HCT116 (cell line): Measurements from ENCODE around the gene LRCH1. TPM values are rescaled to one million over a fixed set of nuclear protein-coding genes. Genes with fewer than 3 reads are reported as not detected.

Experiments
- ATAC-seq: fragments of 200-7000 bp; cut with Tn5 transposase; 2 replicates; pipeline ENCODE4 v1.9.1; 2020; ENCODE audit warnings: mild to moderate bottlenecking, moderate library complexity
- BruUV-seq: library from RNA; stranded (reverse); fragments of 400-500 nt; replicated peaks from 2 replicates; lab custom pipeline; 2021; lab: Mats Ljungman, UMichigan
- CTCF ChIA-PET: fragments of 300-600 bp; sonication (Branson Sonifier 250); formaldehyde crosslinking; loops from one replicate; lab custom pipeline; 2021; ENCODE audit warnings: antibody characterized with exemption; lab: Charles Lee
- POLR2A ChIA-PET: fragments of 300-600, 350-600 bp; sonication (Branson Sonifier 250); formaldehyde crosslinking; loops from one replicate; lab custom pipeline; 2021; ENCODE audit warnings: antibody characterized with exemption; lab: Charles Lee
- RAD21 ChIA-PET, 2 experiments: fragments of 300-600 bp; sonication (Branson Sonifier 250); formaldehyde crosslinking; loops; one replicate each; lab custom pipeline; 2023; ENCODE audit warnings: low total read pairs in 2 of 2; ENCODE audit not compliant: uncharacterized antibody in 2 of 2, unreplicated experiment in 2 of 2, low non-redundant PET in 1 of 2; lab: Charles Lee
- DNase-seq: peaks from one replicate; pipeline ENCODE4 v3.0.0-alpha.2; 2010; ENCODE audit warnings: low read depth, low spot score
- H2AFZ ChIP-seq: fragments of 200-600 bp; shearing (Covaris generic), sonication (generic); 2 replicates; pipeline ENCODE4 v1.6.1; 2017; ENCODE audit warnings: low read depth, mixed run types, mixed read lengths, antibody characterized with exemption, low read length; ENCODE audit not compliant: poor library complexity, severe bottlenecking
- H3K27ac ChIP-seq: 2 replicates; pipeline ENCODE4 v1.5.1; 2012; ENCODE audit warnings: low read depth, low read length
- H3K27me3 ChIP-seq: fragments of 200-600 bp; sonication (generic); 2 replicates; pipeline ENCODE4 v1.6.1; 2016; ENCODE audit warnings: mixed run types, low read length, mixed read lengths; ENCODE audit not compliant: insufficient read depth
- H3K36me3 ChIP-seq, 2 experiments: fragments of 200-500 bp in 1 of 2; fragments of 200-600 bp in 1 of 2; sonication (Bioruptor generic) in 1 of 2; sonication (generic) in 1 of 2; 2 replicates each; pipeline versions ENCODE4 v1.5.1 to v1.6.1; 2014 to 2016; ENCODE audit warnings: low read length in 2 of 2, inconsistent platforms in 1 of 2, mixed read lengths in 1 of 2, mixed run types in 1 of 2; ENCODE audit not compliant: insufficient read depth in 2 of 2, control insufficient read depth in 1 of 2
- H3K4me1 ChIP-seq, 2 experiments: fragments of 200-600 bp in 1 of 2; sonication (generic) in 1 of 2; 2 replicates each; pipeline versions ENCODE4 v1.5.1 to v1.6.1; 2012 to 2017; ENCODE audit warnings: low read length in 2 of 2, inconsistent platforms in 1 of 2, mild to moderate bottlenecking in 1 of 2, mixed read lengths in 1 of 2, mixed run types in 1 of 2, moderate library complexity in 1 of 2; ENCODE audit not compliant: insufficient read depth in 2 of 2, control insufficient read depth in 1 of 2
- H3K4me2 ChIP-seq: fragments of 200-600 bp; sonication (generic); 2 replicates; pipeline ENCODE4 v1.6.1; 2017; ENCODE audit warnings: mixed run types, low read length, mixed read lengths
- H3K4me3 ChIP-seq, 2 experiments: fragments of 200-600 bp in 1 of 2; sonication (generic) in 1 of 2; replicated peaks in 1 of 2; 2 replicates each; pipeline ENCODE4 v1.5.1; 2011 to 2016; ENCODE audit warnings: low read length in 2 of 2, control low read depth in 1 of 2, low read depth in 1 of 2, mild to moderate bottlenecking in 1 of 2, mixed read lengths in 1 of 2, mixed run types in 1 of 2
- H3K79me2 ChIP-seq: fragments of 200-600 bp; sonication (generic); 2 replicates; pipeline ENCODE4 v1.6.1; 2017; ENCODE audit warnings: mild to moderate bottlenecking, mixed run types, low read length, moderate library complexity, mixed read lengths; ENCODE audit not compliant: insufficient read depth
- H3K9ac ChIP-seq: fragments of 200-600 bp; sonication (generic); 2 replicates; pipeline ENCODE4 v1.6.1; 2016; ENCODE audit warnings: low read length, mixed read lengths
- H3K9me2 ChIP-seq: fragments of 200-600 bp; sonication (generic), shearing (Covaris generic); 2 replicates; pipeline ENCODE4 v1.6.1; 2017; ENCODE audit warnings: mixed run types, mild to moderate bottlenecking, moderate library complexity; ENCODE audit not compliant: insufficient read depth
- H3K9me3 ChIP-seq, 2 experiments: fragments of 200-500 bp in 1 of 2; fragments of 200-600 bp in 1 of 2; sonication (Bioruptor generic) in 1 of 2; sonication (generic) in 1 of 2; 2 replicates each; pipeline ENCODE4 v1.6.1; 2014 to 2017; ENCODE audit warnings: low read length in 2 of 2, mixed read lengths in 2 of 2, inconsistent platforms in 1 of 2, low read depth in 1 of 2, mild to moderate bottlenecking in 1 of 2, mixed run types in 1 of 2, moderate library complexity in 1 of 2; ENCODE audit not compliant: control insufficient read depth in 1 of 2, insufficient read depth in 1 of 2
- H4K20me1 ChIP-seq: fragments of 200-600 bp; sonication (generic), shearing (Covaris generic); 2 replicates; pipeline ENCODE4 v1.6.1; 2017; ENCODE audit warnings: mixed run types, mild to moderate bottlenecking, moderate library complexity; ENCODE audit not compliant: insufficient read depth
- CEBPB ChIP-seq: IDR thresholded peaks from 2 replicates; pipeline ENCODE4 v1.6.1; 2012; ENCODE audit warnings: low read depth
- CTCF ChIP-seq, 3 experiments: fragments of 200-600 bp in 1 of 3; sonication (generic) in 1 of 3; IDR thresholded peaks in 2 of 3; conservative IDR thresholded peaks in 1 of 3; 2 replicates each; pipeline ENCODE4 v1.5.1; 2012 to 2017; ENCODE audit warnings: low read depth in 2 of 3, low read length in 2 of 3, antibody characterized with exemption in 1 of 3, borderline replicate concordance in 1 of 3, control low read depth in 1 of 3, mild to moderate bottlenecking in 1 of 3, mixed read lengths in 1 of 3, mixed run types in 1 of 3, moderate library complexity in 1 of 3; ENCODE audit not compliant: insufficient read depth in 1 of 3
- JUND ChIP-seq: IDR thresholded peaks from 2 replicates; pipeline ENCODE4 v1.6.1; 2012
- SRF ChIP-seq: IDR thresholded peaks from 2 replicates; pipeline ENCODE4 v1.6.1; 2012; ENCODE audit warnings: low read depth
- intact Hi-C: fragments of 100-400 bp; cut with micrococcal nuclease; formaldehyde crosslinking; loops from 2 replicates; pipeline ENCODE4 v1.10.0; 2022
- total RNA-seq: library from RNA; stranded (reverse); gene quantifications from one replicate; pipeline ENCODE4 v1.2.1, GENCODE V29; 2021; ENCODE audit not compliant: unreplicated experiment
- TF ChIP-seq, protein P1 (sequence below): IDR thresholded peaks from 2 replicates; pipeline ENCODE4 v1.6.1; 2011; ENCODE audit warnings: mild to moderate bottlenecking, low read length, moderate library complexity; ENCODE audit not compliant: insufficient replicate concordance; ENCODE audit errors: extremely low read depth

The LRCH1 gene
- total RNA-seq, 1 experiment from 2014 or later, result 15.6 TPM

DNA sequence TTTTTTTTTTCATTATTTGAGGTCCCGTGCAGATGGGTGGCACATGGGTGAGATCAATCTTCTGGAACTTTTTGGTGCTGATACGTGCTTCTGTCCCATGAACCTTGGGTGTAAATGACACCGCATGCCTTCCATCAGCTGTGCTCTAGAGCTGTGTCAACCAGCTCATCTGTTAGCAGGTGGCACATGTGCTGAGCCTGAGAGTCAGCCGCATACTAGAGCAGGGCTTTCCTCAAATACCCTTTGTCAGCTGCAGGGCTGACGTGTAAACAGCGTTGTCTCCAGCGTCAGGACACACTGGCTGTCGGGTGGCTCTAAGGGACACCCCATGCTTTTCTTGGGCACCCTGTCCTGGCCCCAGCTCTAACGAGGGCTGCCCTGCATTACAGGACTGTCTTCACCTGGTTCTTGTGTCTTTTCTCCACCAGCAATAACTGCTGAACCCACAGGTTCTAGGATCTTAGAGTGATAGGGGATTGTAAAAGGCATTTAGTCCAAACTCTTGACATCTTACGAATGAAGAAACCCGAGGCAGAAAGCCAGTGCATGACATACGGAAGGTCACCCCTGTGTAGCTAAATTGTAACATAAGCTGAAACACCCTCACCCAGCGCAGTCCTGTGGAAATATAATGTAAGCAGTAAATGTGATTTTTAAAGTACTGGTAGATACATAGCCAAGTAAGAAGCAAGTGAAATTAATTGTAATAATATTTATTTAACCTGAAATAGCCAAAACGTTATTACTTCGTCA lies 119.5 kb downstream of the LRCH1 start:
- H3K79me2 ChIP-seq, result peaks cover 15% of the 10 kb centered on the region; the same call in 1 of the 2 replicates
- ChIA-PET RAD21 (no interaction called here), CTCF (no interaction called here), POLR2A (no interaction called here)
- ATAC-seq (no peak), DNase-seq (no peak)
- no peak overlapping the region for H3K27ac ChIP-seq
- H3K4me2 ChIP-seq, result no peak overlapping the region
- H3K36me3 ChIP-seq, result no peaks in the 10 kb centered on the region
- H3K9ac ChIP-seq, result no peak overlapping the region
- no peaks in the 10 kb centered on the region; the same call in 1 of the 2 replicates for H4K20me1 ChIP-seq
- H2AFZ ChIP-seq, result no peak overlapping the region
- no peak overlapping the region for H3K4me3 ChIP-seq
- H3K4me1 ChIP-seq, result no peaks in the 10 kb centered on the region
- H3K9me3 ChIP-seq, result no peaks in the 10 kb centered on the region
- H3K27me3 ChIP-seq, result no peaks in the 10 kb centered on the region
- no TSS peak for BruUV-seq
- no peak for TF ChIP-seq CEBPB
- TF ChIP-seq JUND, result no peak
- no peak for TF ChIP-seq SRF
- no peak for TF ChIP-seq CTCF (IDR thresholded peaks at IDR 0.05 in 2 of 3, conservative IDR thresholded peaks at IDR 0.05 in 1 of 3; ENCODE audit: borderline replicate concordance in 1 of 3, insufficient read depth in 1 of 3, low read depth in 2 of 3, low read length in 2 of 3)
- TF ChIP-seq, protein P1, sequence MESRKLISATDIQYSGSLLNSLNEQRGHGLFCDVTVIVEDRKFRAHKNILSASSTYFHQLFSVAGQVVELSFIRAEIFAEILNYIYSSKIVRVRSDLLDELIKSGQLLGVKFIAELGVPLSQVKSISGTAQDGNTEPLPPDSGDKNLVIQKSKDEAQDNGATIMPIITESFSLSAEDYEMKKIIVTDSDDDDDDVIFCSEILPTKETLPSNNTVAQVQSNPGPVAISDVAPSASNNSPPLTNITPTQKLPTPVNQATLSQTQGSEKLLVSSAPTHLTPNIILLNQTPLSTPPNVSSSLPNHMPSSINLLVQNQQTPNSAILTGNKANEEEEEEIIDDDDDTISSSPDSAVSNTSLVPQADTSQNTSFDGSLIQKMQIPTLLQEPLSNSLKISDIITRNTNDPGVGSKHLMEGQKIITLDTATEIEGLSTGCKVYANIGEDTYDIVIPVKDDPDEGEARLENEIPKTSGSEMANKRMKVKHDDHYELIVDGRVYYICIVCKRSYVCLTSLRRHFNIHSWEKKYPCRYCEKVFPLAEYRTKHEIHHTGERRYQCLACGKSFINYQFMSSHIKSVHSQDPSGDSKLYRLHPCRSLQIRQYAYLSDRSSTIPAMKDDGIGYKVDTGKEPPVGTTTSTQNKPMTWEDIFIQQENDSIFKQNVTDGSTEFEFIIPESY, result no peak
- H3K9me2 ChIP-seq, result no peaks in the 10 kb centered on the region
- intact Hi-C loops, result no loop called here
